Gastrocnemius medialis (tissue), 4 donors: Measurements from ENCODE around the gene MEGF6.

Experiments
- POLR2A ChIP-seq, 2 donors: fragments of 450-650 bp; IDR thresholded peaks; one replicate each; pipeline ENCODE4 v1.6.1; 2017; ENCODE audit warnings: antibody characterized with exemption in 2 of 2, mild to moderate bottlenecking in 2 of 2, moderate library complexity in 2 of 2
- TF ChIP-seq, protein P1 (sequence below), 5 experiments: fragments of 450-650 bp in 3 of 5; fragments of 200-600 bp in 2 of 5; sonication (generic) in 2 of 5; IDR thresholded peaks in 4 of 5; conservative IDR thresholded peaks in 1 of 5; 1 replicate in 4 of 5; 2 replicates in 1 of 5; pipeline ENCODE4 v1.5.1; 2016 to 2019; ENCODE audit warnings: antibody characterized with exemption in 5 of 5, mild to moderate bottlenecking in 3 of 5, moderate library complexity in 3 of 5

DNA sequence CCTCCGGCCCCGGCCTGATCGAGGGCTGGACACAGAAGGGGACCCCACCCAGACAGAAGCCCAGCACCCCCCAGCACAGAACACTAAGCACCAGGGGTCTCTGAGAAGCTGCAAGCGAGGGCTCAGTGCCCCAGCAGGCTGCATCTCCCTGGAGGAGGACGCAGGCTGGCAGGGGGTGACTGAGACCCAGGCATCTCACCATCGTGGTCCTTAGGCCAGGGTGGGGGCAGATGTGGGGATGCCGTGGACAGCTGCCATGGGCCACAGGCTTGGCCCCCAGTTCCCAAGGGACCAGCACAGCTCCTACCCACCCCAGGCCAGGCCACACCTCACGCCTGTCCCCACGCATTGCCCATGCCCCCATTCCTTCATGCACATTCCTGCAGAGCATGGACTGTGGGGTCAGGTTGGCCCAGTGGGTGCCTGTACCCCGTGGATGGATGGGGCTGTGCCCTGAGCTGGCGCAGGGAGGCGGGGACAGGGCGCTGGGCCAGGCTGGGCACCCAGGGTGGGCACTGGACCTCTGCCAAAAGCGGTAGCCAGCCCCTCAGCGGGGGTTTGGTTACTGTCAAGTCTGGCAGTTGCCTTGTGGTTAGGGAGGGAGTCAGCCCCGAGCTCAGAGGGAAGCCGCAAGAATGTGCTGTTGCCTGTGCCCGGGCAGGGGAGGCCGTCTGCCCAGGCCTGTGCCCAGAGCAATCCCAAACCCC lies 95.4 kb downstream of the MEGF6 start:
- TF ChIP-seq, protein P1, sequence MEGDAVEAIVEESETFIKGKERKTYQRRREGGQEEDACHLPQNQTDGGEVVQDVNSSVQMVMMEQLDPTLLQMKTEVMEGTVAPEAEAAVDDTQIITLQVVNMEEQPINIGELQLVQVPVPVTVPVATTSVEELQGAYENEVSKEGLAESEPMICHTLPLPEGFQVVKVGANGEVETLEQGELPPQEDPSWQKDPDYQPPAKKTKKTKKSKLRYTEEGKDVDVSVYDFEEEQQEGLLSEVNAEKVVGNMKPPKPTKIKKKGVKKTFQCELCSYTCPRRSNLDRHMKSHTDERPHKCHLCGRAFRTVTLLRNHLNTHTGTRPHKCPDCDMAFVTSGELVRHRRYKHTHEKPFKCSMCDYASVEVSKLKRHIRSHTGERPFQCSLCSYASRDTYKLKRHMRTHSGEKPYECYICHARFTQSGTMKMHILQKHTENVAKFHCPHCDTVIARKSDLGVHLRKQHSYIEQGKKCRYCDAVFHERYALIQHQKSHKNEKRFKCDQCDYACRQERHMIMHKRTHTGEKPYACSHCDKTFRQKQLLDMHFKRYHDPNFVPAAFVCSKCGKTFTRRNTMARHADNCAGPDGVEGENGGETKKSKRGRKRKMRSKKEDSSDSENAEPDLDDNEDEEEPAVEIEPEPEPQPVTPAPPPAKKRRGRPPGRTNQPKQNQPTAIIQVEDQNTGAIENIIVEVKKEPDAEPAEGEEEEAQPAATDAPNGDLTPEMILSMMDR (IDR thresholded peaks at IDR 0.05 in 4 of 5, conservative IDR thresholded peaks at IDR 0.05 in 1 of 5): no peak
- TF ChIP-seq POLR2A (IDR thresholded peaks at IDR 0.05): no peak
